Spleen (tissue), 11 donors: ENCODE results near the gene IGFALS. TPM values are rescaled to one million over a fixed set of nuclear protein-coding genes. Genes with fewer than 3 reads are reported as not detected.

Source experiments
- DNase-seq: peaks from one replicate; pipeline ENCODE4 v3.0.0-alpha.2; 2020
- H3K27ac ChIP-seq, 8 donors: fragments of 200-600 bp; sonication (generic) in 7 of 8; 1 replicate in 4 of 8; 2 replicates in 4 of 8; pipeline versions ENCODE4 v1.5.0 to v1.8.0; 2016 to 2021; ENCODE audit warnings: inconsistent platforms in 4 of 8, mild to moderate bottlenecking in 4 of 8, moderate library complexity in 1 of 8
- H3K27me3 ChIP-seq, 7 donors: fragments of 200-600 bp; sonication (generic) in 6 of 7; replicated peaks in 1 of 7; 1 replicate in 4 of 7; 2 replicates in 3 of 7; pipeline versions ENCODE4 v1.5.0 to v1.8.0; 2016 to 2021; ENCODE audit warnings: inconsistent platforms in 3 of 7, mild to moderate bottlenecking in 1 of 7
- H3K36me3 ChIP-seq, 6 donors: fragments of 200-600 bp; sonication (generic) in 5 of 6; 1 replicate in 4 of 6; 2 replicates in 2 of 6; pipeline versions ENCODE4 v1.5.0 to v1.8.0; 2016 to 2021; ENCODE audit warnings: inconsistent platforms in 2 of 6
- H3K4me1 ChIP-seq, 6 donors: fragments of 200-600 bp; sonication (generic) in 5 of 6; 1 replicate in 3 of 6; 2 replicates in 3 of 6; pipeline versions ENCODE4 v1.5.0 to v1.8.0; 2016 to 2021; ENCODE audit warnings: inconsistent platforms in 3 of 6
- H3K4me3 ChIP-seq, 8 donors: fragments of 200-600 bp; sonication (generic) in 7 of 8; 1 replicate in 4 of 8; 2 replicates in 4 of 8; pipeline versions ENCODE4 v1.5.0 to v1.8.0; 2016 to 2021; ENCODE audit warnings: inconsistent platforms in 4 of 8, mild to moderate bottlenecking in 4 of 8, moderate library complexity in 2 of 8
- H3K9me3 ChIP-seq, 8 donors: fragments of 200-600 bp; sonication (generic) in 7 of 8; 1 replicate in 4 of 8; 2 replicates in 4 of 8; pipeline versions ENCODE4 v1.5.0 to v1.8.0; 2016 to 2021; ENCODE audit warnings: inconsistent platforms in 4 of 8
- CTCF ChIP-seq, 11 experiments: fragments of 200-600 bp in 7 of 11; fragments of 450-650 bp in 4 of 11; sonication (generic) in 4 of 11; IDR thresholded peaks in 8 of 11; conservative IDR thresholded peaks in 3 of 11; 1 replicate in 7 of 11; 2 replicates in 4 of 11; pipeline versions ENCODE4 v1.4.0 to v1.8.0; 2016 to 2021; ENCODE audit warnings: antibody characterized with exemption in 11 of 11, inconsistent platforms in 4 of 11, mild to moderate bottlenecking in 1 of 11
- POLR2A ChIP-seq, 3 donors: fragments of 450-650 bp; IDR thresholded peaks; one replicate each; pipeline ENCODE4 v1.5.1; 2017; ENCODE audit warnings: antibody characterized with exemption in 3 of 3, mild to moderate bottlenecking in 1 of 3
- POLR2AphosphoS5 ChIP-seq, 3 donors: sonication (generic); formaldehyde crosslinking; IDR thresholded peaks; one replicate each; pipeline ENCODE4 v1.5.1; 2017; ENCODE audit warnings: antibody characterized with exemption in 3 of 3
- WGBS, 5 donors: extraction: QIAGEN DNeasy Blood & Tissue Kit in 3 of 5; methylation state at CpG; one replicate each; pipeline versions ENCODE4 v1.1.5 to v1.1.7; 2013 to 2018; 5-methylcytosine and 5-hydroxymethylcytosine counted together
- intact Hi-C: fragments of 100-400 bp; cut with DNase I; formaldehyde crosslinking; loops from one replicate; pipeline ENCODE4 v1.15.0; 2023; ENCODE audit warnings: low total_unique reads
- polyA plus RNA-seq, 3 donors: library from polyadenylated mRNA; stranded (reverse); fragments of 200-250 nt; gene quantifications; one replicate each; pipeline ENCODE4 v1.2.1, GENCODE V29; 2013
- total RNA-seq, 7 donors: library from RNA; depleted of rRNA in 3 of 7; stranded (reverse); fragments of >200 nt in 3 of 7; fragmentation: NEBNext Ultra II Directional in 4 of 7; extraction: Animal tissue kit (Norgen Biotek cat#: 25700) in 4 of 7; gene quantifications; one replicate each; pipeline versions ENCODE4 v1.1.0 to v1.2.1, GENCODE V29; 2016 to 2021
- donor health status: healthy with polysubstance abuse.
- donor health status: DM: no; HTN: no; CAD: no; lungs with moderate emphysema.
- donor health status: DM: no; HTN: no; CAD: no.
- donor health status: Bipolar disorder and iron deficiency.
- donor health status: healthy.
- donor health status: DM: no; HTN: no; CAD: no.
- donor health status: DM: yes; HTN: yes; CAD: no.

IGFALS gene
- total and polyA plus RNA-seq, 10 donors = 0.14 to 0.63 (median 0.29) TPM; not detected in 2

GRCh38 chr16:1773703-1774447 lies 19.6 kb downstream of the IGFALS start:
- Histone ChIP-seq H3K4me1 (peaks cover 23 to 91% (median 43%) of the 10 kb centered on the region in 6 donors), H3K27ac (peak overlapping the region; percentile 89 to 97 (median 96)), H3K4me3 (peak overlapping the region; percentile 96 to 100 (median 99)), H3K9me3 (no peaks in the 10 kb centered on the region), H3K36me3 (peaks cover 0 to 53% (median 36%) of the 10 kb centered on the region in 6 donors), H3K27me3 (no peaks in the 10 kb centered on the region)
- no peak for DNase-seq
- WGBS, 5 donors = 3 to 21% (median 18%) methylated on average over 18 to 45 of the region's 45 CpGs
- intact Hi-C loops = no loop called here
- TF ChIP-seq POLR2A (IDR thresholded peaks at IDR 0.05) (no peak), POLR2AphosphoS5 (IDR thresholded peaks at IDR 0.05) (peak in 1 of 3 donors; percentile 20), CTCF (IDR thresholded peaks at IDR 0.05 in 8 of 11, conservative IDR thresholded peaks at IDR 0.05 in 3 of 11) (no peak)

DNA sequence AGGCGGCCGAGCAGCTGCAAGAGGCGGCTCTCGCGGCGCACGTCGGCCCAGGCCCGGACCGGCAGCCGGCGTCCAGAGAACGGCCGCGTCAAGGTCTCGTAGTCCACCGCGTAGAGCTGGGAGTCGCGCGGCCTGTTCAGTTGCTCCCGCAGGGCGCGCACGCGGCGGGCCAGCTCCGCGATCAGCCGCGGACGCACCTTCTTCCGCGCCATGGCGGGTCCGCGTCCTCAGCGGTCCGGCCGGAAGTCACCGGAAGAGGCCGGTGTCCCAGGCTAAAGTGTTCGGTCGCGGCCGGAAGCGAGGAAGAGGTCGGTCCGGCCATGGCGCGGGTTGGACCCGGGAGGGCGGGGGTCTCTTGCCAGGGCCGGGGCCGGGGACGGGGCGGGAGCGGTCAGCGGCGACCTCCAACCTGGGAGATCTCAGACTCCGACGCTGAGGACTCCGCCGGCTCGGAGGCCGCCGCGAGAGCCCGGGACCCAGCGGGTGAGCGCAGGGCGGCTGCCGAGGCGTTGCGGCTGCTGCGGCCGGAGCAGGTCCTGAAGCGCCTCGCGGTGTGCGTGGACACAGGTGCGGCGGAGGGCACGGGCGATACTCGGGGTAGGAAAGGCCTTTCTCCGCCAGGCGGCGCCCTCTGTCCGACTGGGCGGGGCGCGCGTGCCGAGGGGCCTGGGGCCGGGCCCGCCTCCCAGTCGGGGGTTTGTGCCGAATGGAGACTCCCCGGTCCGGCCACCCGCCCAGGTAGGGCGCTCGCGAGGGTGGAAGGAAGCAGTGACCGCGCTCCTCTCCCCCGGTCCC lies 20.4 kb downstream of the IGFALS start, which contains the start of gene MRPS34:
Gene MRPS34, minus strand, starts transcription at position 227 of the 795 bp plus-strand sequence. Its CDS starts 15 bp downstream, at position 212.
- peak within 1 kb of the TSS; percentile 89 to 97 (median 96) for H3K27ac ChIP-seq
- intact Hi-C loops = no loop called here
- H3K9me3 ChIP-seq = no peaks in the 10 kb centered on the region
- no peaks in the 10 kb centered on the region for H3K27me3 ChIP-seq
- peak within 1 kb of the TSS; percentile 96 to 100 (median 99) for H3K4me3 ChIP-seq
- DNase-seq = peak; percentile 95
- peaks cover 23 to 86% (median 43%) of the 10 kb centered on the region in 6 donors for H3K4me1 ChIP-seq
- H3K36me3 ChIP-seq = peaks cover 0 to 53% (median 40%) of the 10 kb centered on the region in 6 donors
- peak; percentile 93 to 95 (median 95) for TF ChIP-seq POLR2AphosphoS5 (IDR thresholded peaks at IDR 0.05)
- peak; percentile 18 to 92 (median 29) for TF ChIP-seq POLR2A (IDR thresholded peaks at IDR 0.05)
- TF ChIP-seq CTCF (IDR thresholded peaks at IDR 0.05 in 8 of 11, conservative IDR thresholded peaks at IDR 0.05 in 3 of 11) = peak; percentile 54 to 92 (median 80)
- WGBS, 5 donors = 0 to 1% (median 0%) methylated on average over 1 to 108 of the region's 108 CpGs

DNA sequence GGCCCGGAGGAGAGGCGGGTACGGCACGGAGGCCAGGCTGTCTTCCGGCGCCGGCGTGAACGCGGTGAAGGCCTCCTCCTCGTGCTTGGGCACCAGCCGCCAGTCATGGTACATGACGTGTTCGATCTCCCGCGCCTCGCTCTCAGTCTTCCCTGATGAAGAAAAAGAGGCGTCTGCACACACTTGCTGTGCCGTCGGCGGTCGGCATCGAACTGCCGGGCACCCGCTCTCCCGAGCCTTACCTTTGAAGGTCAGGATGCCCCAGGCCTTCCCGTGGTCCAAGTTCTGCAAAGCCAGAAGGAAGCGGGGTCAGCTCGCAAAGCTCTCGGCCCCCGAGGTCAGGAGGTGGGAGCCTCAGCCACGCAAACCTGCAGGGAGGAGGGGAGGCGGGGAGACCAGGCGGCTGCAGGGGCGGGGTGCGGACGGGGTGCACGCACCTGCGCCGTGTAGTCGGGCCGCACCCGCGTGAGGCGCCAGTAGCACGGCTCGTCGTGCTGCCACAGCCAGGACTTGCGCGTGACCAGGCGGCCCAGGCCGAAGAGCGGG lies 21.1 kb downstream of the IGFALS start, which contains the start of gene EME2:
Gene EME2, plus strand, starts transcription at position 449 of the 546 bp plus-strand sequence. CDS start 418 bp downstream, outside the sequence.
- H3K27me3 ChIP-seq = no peaks in the 10 kb centered on the region
- intact Hi-C loops = no loop called here
- TF ChIP-seq POLR2A (IDR thresholded peaks at IDR 0.05) (no peak), CTCF (IDR thresholded peaks at IDR 0.05 in 8 of 11, conservative IDR thresholded peaks at IDR 0.05 in 3 of 11) (no peak), POLR2AphosphoS5 (IDR thresholded peaks at IDR 0.05) (no peak)
- peak within 1 kb of the TSS; percentile 89 to 97 (median 96) for H3K27ac ChIP-seq
- 0 to 1% (median 1%) methylated on average over 26 to 53 of the region's 53 CpGs for WGBS, 5 donors
- H3K36me3 ChIP-seq = peaks cover 0 to 53% (median 40%) of the 10 kb centered on the region in 6 donors
- DNase-seq = no peak
- H3K9me3 ChIP-seq = no peaks in the 10 kb centered on the region
- H3K4me3 ChIP-seq = peak within 1 kb of the TSS; percentile 96 to 100 (median 99)
- H3K4me1 ChIP-seq = peaks cover 23 to 79% (median 43%) of the 10 kb centered on the region in 6 donors
